ENCODE results near the gene TMOD3. TPM values are rescaled to one million over a fixed set of nuclear protein-coding genes. Genes with fewer than 3 reads are reported as not detected.
A peak's percentile ranks its signal among the peaks of the same experiment; 100 is the strongest.

TMOD3 gene
- total RNA-seq, 1 donor from 2014 or later, result 37.4 TPM

DNA sequence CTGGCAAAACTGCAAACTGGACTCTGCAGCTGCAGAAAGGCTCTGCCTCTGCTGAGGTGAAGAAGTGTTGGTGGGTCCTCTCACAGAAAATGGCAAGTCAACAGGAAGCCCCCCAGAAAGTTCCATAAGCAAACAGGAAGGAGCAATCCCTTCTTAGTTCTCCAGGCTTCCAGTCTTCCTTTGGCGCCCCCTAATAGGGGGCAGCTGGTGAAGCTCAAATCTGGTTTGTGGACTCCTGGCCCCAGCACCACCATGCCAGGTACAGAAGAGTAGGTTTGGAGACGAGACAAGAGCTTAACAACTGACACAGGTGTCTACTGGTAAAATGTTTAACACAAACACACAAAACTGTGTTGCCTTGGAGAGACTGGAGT, 106.6 kb downstream of the TMOD3 start:
- Histone ChIP-seq H3K4me3 (no peak overlapping the region), H3K27ac (no peak overlapping the region), H3K36me3 (peaks cover 4% of the 10 kb centered on the region), H3K9me3 (ENCODE audit: low read depth) (no peaks in the 10 kb centered on the region), H2AFZ (replicated peaks) (no peak overlapping the region), H3K4me1 (no peaks in the 10 kb centered on the region), H3F3A (ENCODE audit: low read depth) (no peaks in the 10 kb centered on the region), H3K9ac (no peak overlapping the region), H3K79me2 (ENCODE audit: low read depth) (no peaks in the 10 kb centered on the region), H3K27me3 (no peaks in the 10 kb centered on the region), H4K20me1 (ENCODE audit: low read depth) (no peaks in the 10 kb centered on the region), H3K4me2 (no peak overlapping the region)
- Mint-ChIP-seq H3K27me3 (ENCODE audit: insufficient read depth, low read depth) (no peaks in the 10 kb centered on the region), H3K36me3 (peaks cover 14% of the 10 kb centered on the region), H3K9me3 (no peaks in the 10 kb centered on the region), H3K27ac (no peak overlapping the region), H3K4me1 (no peaks in the 10 kb centered on the region), H3K4me3 (no peak overlapping the region)
- DNase-seq (ENCODE audit: low spot score), result no peak
- TF ChIP-seq EZH2 (IDR thresholded peaks at IDR 0.05) (no peak), EZH2phosphoT487 (IDR thresholded peaks at IDR 0.05) (no peak)
- TF ChIP-seq, protein P1, sequence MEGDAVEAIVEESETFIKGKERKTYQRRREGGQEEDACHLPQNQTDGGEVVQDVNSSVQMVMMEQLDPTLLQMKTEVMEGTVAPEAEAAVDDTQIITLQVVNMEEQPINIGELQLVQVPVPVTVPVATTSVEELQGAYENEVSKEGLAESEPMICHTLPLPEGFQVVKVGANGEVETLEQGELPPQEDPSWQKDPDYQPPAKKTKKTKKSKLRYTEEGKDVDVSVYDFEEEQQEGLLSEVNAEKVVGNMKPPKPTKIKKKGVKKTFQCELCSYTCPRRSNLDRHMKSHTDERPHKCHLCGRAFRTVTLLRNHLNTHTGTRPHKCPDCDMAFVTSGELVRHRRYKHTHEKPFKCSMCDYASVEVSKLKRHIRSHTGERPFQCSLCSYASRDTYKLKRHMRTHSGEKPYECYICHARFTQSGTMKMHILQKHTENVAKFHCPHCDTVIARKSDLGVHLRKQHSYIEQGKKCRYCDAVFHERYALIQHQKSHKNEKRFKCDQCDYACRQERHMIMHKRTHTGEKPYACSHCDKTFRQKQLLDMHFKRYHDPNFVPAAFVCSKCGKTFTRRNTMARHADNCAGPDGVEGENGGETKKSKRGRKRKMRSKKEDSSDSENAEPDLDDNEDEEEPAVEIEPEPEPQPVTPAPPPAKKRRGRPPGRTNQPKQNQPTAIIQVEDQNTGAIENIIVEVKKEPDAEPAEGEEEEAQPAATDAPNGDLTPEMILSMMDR (IDR thresholded peaks at IDR 0.05), result peak; percentile 18

DNA sequence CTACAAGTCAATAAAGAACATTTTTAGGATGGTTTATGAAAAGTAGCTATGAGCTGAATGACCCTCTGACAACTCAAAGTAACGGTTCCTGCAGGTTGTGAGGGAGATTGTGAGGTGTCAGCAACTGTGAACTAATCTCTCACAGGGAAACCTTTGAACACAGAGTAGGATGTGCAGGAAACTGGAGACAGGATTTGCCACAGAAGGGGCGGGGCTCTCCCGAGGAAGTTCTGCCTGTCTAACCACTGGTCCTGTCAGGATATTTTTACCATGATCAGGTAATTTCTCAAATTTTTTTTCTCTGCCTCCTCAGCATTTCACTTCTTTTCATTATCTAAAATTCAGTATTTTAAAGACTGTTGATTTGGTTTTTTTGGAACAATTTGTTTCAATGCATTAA, 108.8 kb downstream of the TMOD3 start:
- no peak overlapping the region for H3K4me2 ChIP-seq
- H3K9me3 ChIP-seq (ENCODE audit: low read depth), result no peaks in the 10 kb centered on the region
- no peaks in the 10 kb centered on the region for H4K20me1 ChIP-seq (ENCODE audit: low read depth)
- peaks cover 22% of the 10 kb centered on the region for H3K36me3 Mint-ChIP-seq
- H3K4me3 ChIP-seq, result no peak overlapping the region
- H3K36me3 ChIP-seq, result peaks cover 4% of the 10 kb centered on the region
- TF ChIP-seq EZH2 (IDR thresholded peaks at IDR 0.05) (no peak), EZH2phosphoT487 (IDR thresholded peaks at IDR 0.05) (no peak)
- TF ChIP-seq, protein P1 (IDR thresholded peaks at IDR 0.05), result no peak
- H3K9me3 Mint-ChIP-seq, result no peaks in the 10 kb centered on the region
- H3K27ac ChIP-seq, result no peak overlapping the region
- no peaks in the 10 kb centered on the region for H3K27me3 ChIP-seq
- no peak overlapping the region for H2AFZ ChIP-seq (replicated peaks)
- H3K27ac Mint-ChIP-seq, result no peak overlapping the region
- no peak overlapping the region for H3K4me3 Mint-ChIP-seq
- no peaks in the 10 kb centered on the region for H3K4me1 ChIP-seq
- no peaks in the 10 kb centered on the region for H3K4me1 Mint-ChIP-seq
- no peak for DNase-seq (ENCODE audit: low spot score)
- H3K27me3 Mint-ChIP-seq (ENCODE audit: insufficient read depth, low read depth), result peaks cover 2% of the 10 kb centered on the region
- no peaks in the 10 kb centered on the region for H3K79me2 ChIP-seq (ENCODE audit: low read depth)
- H3F3A ChIP-seq (ENCODE audit: low read depth), result no peaks in the 10 kb centered on the region
- no peak overlapping the region for H3K9ac ChIP-seq

DNA sequence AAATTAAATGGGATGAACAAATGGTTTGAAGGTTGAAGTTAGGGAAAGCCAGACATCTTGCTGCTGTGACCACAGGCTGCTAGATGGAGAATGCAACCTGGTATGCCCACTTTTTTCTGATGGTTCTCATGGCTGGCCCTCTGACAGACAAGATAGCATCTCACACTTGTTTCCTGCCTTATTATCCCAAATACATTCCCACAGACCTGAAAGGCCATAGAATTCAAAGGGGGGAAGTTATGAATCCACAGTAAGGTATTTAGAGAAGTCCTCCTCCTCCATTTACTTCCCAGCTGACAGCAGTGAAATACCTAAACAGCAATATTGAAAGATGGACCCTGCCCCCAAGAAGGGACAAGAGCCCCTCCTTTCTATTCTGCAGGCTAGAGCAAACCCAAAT, 109.8 kb downstream of the TMOD3 start:
- Mint-ChIP-seq H3K27me3 (ENCODE audit: insufficient read depth, low read depth) (peaks cover 2% of the 10 kb centered on the region), H3K36me3 (peaks cover 22% of the 10 kb centered on the region), H3K4me1 (no peaks in the 10 kb centered on the region), H3K27ac (no peak overlapping the region), H3K9me3 (no peaks in the 10 kb centered on the region), H3K4me3 (no peak overlapping the region)
- Histone ChIP-seq H2AFZ (replicated peaks) (no peak overlapping the region), H3K4me2 (no peak overlapping the region), H3K9me3 (ENCODE audit: low read depth) (no peaks in the 10 kb centered on the region), H3F3A (ENCODE audit: low read depth) (no peaks in the 10 kb centered on the region), H3K36me3 (peaks cover 4% of the 10 kb centered on the region), H3K4me3 (no peak overlapping the region), H3K27ac (no peak overlapping the region), H3K9ac (no peak overlapping the region), H4K20me1 (ENCODE audit: low read depth) (no peaks in the 10 kb centered on the region), H3K27me3 (no peaks in the 10 kb centered on the region), H3K79me2 (ENCODE audit: low read depth) (no peaks in the 10 kb centered on the region), H3K4me1 (no peaks in the 10 kb centered on the region)
- no peak for DNase-seq (ENCODE audit: low spot score)
- TF ChIP-seq EZH2phosphoT487 (IDR thresholded peaks at IDR 0.05) (no peak), EZH2 (IDR thresholded peaks at IDR 0.05) (no peak)
- TF ChIP-seq, protein P1 (IDR thresholded peaks at IDR 0.05), result no peak

Data from neural progenitor cell (in vitro differentiated cells).